ENCODE results near the gene EFCAB9.
A peak's percentile ranks its signal among the peaks of the same experiment; 100 is the strongest.

The EFCAB9 gene

DNA sequence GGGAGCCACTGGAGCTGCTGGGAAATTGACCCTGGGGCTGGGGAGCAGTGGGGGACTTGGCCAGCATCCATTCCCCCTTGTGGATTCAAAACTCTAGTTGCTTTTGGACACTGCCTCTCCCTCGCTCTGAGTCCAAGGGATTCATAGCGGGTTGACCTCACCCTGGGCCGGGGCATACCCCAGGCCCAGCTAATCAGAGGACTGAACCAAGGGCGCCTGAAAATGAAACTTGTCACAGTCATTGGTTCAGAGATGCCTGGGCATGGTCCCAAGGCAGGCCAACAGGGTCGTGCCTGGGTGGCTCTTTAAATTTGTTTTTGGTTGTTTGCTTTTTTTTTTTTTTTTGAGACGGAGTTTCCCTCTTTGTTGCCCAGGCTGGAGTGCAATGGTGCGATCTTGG, 28.5 kb upstream of the EFCAB9 start:
- no peak for DNase-seq

DNA sequence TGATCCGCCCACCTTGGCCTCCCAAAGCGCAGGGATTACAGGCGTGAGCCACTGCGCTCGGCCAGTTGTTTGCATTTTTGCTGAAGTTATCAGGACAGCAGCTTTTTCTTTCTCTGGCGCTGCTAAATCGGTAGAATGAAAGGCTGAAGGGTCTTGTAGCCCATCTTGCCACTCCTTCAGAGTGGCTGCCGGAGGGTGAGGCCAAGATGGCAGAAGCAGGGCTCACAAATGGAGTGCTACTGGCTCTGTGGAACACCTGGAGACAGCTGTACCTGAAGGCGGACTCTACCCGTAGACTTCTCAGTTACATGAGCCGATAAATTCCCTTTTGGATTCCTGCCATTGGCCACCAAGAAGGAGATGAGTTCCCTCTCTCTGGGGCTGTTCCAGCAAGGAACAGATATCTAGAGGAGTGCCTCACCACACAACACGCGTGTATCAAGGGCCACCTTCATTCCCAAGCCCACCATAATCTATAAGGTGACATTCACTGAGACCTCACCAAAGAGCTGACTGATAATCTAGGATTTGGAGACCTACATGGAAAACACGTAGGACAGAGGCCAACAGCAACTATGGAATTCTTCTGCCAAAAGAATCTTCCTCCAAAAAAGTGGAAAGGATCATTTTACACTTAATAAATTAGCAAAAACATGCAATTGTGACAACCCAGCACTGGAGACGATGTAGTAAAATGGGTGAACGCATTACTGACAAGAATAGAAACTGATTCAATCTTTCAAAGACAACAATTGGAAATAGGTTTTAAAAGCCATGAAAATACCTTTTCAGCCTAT, 27.7 kb upstream of the EFCAB9 start:
- no peak for DNase-seq

DNA sequence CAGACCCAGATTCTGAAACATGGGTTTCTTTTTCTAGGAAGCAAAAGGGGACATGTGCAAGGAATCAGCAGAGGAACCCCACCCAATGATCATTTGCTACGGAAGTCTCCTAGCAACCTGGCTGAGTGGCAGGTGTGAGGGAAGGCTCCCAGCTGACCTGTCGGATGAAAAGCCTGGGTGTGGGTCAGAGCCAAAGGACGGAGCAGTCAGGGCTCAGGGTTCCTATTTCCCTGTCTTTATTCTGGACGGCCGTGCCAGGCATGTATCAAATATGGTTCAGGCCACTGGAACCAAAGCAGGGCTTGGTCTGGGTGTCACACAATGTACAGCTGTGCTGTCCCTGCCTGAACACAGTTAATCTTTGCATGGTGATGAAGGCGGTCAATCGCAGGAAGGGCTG, 26.1 kb upstream of the EFCAB9 start:
- DNase-seq: no peak

DNA sequence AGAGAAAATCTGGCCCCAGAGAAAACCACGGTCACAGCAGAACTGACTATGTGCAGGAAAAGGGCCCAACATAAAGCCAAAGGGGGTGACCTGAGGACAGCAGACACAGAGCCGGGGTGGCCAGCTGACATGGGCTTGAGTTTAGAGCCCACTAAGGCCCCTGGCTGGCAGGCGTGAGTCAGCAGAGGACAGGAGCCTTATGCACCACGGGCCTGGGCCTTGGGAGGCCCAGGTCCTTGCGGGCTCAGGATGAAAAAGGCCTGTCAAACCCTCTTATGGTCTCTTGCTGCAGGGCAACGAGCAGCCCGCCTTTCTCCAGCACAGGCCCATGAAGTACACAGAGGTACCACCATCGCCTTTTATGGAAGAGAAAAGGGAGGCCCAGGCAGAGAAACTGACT, 25.7 kb upstream of the EFCAB9 start:
- no peak for DNase-seq

DNA sequence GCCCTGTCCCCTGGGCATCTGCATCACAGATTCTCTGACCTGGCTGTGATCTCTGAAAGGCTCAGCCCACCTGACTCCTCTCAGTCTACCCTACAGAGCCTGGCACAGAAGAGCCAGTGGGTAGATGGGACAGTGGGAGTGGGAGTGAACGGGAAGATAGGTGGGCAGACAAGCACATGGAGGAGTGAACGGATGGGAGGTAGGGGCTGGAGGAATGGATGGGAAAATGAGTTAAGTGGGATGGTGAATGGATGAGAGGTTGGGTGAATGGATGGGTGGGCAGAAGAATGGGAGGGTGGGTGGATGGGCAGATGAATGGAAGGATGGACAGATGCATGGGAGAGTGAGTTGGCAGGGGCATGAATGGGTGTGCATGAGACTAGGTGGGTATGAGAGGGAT, 24.8 kb upstream of the EFCAB9 start:
- DNase-seq: no peak

DNA sequence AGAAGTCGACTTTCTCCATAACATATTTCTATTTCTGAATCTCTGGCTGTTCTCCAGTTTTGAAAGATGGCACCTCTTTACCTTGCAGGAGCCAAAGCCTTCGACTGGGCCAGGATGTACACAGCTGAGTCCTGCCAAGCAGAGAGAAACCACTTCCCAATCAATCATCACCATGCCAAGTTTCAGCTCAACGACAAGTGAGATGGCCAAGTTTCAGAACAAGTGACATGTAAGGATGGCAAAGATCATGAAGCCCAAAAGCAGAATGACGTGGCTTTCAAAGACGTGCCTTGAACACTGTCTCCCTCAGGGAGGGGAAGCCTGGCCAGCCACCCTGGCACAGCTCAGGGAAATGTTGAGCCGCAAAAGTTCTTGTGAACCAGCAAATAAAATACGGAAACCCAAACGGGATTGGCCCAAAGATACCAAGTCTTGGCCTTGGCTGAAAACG, 23.7 kb upstream of the EFCAB9 start:
- DNase-seq: no peak

DNA sequence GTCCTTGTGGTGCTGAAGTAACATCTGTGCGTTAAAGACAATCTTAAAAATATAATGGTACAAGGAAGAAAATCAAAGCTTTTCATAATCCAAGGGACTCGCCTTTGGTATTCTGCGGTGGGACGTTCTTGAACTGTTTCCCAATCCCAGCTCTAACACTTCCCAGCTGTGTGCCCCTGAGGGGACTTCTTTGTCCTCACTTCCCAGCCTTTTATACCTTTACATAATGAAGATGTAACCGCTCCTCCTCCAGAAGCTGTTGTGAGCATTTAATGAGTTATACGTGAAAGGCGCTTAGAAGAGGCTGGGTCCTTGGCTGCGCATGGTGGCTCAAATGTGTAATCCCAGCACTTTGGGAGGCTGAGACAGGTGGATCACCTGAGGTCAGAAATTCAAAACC, 22.9 kb upstream of the EFCAB9 start:
- no peak for DNase-seq

DNA sequence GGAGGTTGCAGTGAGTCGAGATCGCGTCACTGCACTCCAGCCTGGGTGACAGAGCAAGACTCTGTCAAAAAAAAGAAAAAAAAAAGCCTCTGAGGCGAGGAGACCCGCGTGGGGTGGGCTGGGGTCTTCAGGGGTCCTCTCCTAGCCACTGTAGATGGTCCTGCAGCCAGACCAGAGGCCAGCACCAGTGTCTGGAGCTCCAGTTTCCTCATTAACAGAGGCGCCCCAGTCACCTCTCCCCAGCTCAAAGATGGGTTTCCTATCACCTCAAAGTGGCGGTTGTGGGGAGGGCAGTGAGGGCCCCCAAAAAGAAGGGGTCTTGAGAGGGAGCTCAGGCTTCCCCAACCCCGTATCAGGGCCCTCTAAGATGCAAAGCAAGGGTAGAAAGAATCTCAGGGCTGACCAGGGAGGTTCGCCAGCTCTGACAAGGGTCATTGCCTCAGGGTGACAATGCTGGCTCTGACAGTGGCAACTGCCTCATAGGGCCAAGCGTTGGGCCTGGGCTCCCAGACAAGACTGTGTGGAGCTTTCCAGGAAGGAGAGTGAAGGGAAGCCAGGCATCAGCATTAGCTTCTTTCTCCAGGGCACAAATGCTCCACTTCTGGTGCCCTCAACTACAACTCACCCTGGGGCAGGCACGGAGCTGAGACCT, 20.9 kb upstream of the EFCAB9 start:
- peak in 40 of 56 donors; percentile 11 to 83 (median 53) for DNase-seq

DNA sequence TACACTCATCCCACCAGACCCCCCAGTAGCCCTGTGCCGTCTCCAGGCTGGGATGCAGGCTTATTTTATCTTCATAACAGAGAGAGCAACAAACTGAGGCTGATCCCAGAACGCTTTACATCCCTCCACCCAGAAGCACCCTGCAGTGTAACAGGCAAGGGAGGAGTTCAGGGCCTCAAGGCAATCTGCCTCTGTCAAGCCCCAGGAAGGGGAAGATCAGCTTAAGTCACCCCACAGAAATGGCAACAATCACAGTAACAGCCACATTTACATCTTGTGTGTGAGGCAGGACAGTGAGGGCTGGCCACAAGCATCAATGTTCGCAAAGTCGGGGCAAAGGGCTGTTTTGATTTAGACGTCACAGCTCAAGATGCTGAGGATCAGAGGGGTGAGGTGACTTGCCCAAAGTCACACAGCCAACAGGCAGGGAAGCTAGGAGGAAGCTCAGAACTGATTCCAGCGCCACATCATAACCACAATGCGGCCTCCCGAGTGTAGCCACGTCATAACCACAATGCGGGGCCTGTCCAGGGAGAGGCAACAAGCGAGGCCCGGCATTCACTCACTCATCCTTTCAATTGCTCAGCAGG, 20.3 kb upstream of the EFCAB9 start:
- DNase-seq: no peak

DNA sequence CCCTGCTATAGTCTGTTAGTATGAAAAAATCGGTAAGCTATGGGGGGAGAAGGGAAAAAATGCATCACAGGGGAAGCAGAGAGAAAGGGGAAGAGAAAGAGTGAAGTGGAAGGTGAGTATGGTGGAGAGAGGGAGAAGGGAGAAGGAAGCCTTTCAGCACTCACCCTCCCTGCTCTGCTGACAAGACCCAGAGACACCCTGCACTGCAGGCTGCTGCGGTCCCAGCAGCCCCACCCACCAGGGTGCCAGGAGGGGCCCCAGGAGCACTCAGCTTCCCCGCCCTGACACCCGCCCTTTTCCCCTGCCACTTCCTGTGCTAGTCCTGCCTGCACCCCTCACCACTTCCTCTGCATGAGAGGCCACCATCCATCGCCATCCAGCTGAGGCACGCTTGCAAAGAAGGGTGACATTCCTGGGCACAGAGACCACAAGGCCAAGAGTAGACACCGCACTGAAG, 18.7 kb upstream of the EFCAB9 start:
- DNase-seq: peak in 8 of 56 donors; percentile 9 to 45 (median 24)

DNA sequence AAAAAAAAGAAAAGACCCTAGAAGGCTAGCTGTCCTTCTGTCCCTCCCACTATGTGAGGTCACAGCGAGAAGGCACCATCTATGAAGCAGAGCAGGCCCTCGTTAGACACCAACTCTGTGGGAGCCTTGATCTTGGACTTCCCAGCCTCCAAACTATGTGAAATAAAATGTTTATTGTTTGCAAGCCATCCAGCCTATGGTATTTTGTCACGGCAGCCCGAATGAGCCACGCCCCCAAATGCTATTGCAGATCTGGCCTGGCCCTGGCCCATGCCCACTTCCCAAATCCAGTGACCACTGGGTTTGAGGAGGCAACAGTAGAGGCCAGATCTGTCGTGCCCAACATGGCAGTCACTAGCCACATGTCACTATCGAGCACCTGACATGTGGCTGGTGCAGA, 16.8 kb upstream of the EFCAB9 start:
- DNase-seq: no peak

DNA sequence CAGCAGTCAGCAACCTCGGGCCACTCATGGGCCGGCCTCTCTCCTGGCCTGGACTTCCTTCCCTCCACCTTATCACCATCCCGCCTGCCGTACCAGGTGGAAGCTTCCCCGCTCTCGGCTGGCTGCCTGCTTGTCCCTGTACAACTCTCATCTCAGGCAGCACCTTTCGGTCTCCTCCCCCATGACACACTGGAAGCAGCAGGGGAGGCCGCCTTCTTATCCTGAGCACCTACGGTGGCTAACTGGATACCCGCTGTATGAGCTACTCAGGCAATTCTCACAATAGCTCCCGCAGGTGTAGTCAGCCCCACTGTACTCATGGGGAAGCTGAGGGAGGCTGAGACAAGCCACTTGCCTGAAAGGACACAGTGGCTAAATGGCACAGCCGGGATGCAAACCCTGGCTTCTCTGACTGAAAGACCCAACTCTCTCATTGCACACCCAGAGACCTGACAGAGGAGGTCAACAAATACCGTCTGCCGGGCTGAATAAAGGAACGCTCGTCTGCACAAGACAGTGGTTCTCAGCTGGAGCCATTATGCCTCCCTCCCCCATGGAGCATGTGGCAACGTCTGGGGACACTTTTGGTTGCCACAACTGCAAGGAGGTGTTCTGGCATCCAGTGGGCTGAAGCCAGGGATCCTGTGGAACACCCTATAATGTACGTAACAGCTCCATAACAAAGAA, 15.5 kb upstream of the EFCAB9 start:
- no peak for DNase-seq

DNA sequence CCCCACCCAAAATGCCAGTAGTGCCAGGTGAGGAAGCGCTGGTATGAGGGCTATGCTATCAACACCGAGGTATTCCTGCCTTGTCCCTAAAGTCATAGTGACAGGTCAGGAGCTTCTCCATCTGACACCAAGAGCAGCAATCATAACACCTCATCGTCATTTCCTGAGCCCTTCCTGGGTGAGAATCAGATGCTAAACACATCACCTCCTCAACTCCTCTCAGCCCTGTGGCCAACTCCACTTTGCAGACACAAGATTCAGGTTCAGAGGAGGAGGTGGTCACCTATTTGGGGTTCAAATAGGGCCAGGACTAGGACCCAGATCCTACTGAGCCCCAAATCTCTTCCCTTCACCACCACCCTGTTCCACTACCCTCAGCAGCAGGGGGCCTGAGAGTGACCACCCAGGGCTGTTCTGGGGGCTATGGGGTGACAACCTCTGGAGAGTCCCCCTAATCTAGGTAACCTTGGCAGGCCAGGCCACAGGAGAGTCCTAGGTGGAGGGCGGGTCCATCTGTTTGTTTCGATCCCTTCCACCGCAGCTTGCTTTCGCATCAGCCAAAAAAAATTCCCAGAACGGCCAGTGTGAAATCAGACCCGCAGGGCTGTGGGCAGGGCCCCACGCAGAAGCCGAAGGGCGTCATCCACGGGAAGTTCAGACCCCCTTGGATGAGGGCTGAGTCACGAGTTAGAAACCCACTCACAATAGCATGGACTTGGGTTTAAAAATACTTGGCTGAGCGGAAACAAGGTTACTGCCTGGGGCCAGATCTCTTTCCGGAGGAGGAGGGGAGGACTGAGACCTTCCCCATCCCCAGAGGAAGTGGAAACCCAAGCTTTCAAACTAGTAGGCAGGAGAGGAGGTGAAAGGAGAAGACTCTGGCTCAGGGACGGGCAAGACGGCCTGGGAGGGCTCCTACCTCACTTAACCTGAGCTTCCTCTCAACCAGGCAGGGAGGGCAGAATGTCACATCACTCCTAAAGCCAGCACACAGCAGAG, 14.7 kb upstream of the EFCAB9 start:
- DNase-seq: peak in 3 of 56 donors; percentile 9 to 20 (median 19)

DNA sequence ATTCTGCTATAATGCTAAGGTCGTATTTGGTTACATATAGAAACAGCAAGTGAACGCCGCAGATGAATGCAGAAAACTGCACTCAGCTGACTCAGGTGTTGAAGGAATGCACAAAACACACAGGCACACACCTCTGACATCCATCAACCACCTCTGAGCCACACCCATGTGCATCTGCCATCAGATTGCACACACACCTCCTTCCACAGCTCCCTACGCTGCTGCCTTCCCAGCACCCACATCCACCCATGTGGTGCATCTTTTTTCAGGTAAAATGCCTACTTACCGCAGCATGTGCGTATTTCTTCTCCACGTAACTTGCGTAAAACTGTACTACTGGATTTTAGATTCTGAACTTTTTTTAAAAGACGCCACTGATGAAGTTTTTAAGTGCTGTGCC, 13.0 kb upstream of the EFCAB9 start:
- no peak for DNase-seq

DNA sequence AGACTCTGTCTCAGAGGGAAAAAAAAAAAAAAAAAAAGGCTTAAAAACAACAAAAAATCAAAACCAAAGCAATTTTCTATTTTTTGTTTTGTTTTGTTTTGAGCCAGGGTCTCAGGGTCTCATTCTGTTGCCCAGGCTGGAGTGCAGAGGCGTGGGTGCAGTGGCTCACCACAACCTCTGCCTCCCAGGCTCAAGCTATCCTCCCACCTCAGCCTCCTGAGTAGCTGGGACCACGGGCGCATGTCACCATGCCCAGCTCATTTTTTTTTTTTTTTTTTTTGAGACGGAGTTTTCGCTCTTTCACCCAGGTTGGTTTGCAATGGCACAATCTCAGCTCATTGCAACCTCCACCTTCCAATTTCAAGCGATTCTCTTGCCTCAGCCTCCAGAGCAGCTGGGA, 11.7 kb upstream of the EFCAB9 start:
- DNase-seq: no peak

DNA sequence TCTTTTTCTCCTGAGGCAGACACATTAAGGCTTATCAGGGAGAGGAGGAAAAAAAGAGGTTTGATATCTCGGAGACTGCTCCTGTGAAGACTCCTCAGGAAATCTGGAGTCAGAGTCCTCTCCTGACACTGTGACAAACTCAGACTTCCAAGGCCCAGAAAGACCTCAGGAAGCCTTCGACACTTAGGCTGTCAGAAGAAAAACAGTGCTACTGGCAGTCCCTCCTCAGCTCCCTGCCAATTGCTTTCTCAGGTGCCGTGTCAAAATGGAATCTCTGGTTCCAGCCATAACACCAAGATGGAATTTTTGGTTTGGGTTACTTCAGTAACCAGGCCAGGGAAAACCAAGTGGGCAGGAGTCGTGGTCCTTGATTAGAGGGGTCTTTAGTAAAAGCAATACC, 10.1 kb upstream of the EFCAB9 start:
- DNase-seq: no peak

DNA sequence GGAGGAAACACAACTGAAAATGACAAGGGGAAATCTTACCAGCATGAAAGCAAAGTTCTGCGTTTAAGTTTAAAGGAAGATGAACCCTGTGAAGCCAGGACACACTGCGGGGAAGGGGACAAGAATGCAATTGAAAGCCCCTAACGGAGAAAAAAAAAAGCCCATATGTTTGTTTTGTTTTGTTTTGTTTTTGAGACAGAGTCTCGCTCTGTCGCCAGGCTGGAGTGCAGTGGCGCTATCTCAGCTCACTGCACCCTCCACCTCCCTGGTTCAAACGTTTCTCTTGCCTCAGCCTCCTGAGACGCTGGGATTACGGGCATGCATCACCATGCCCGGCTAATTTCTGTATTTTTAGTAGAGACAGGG, 8.9 kb upstream of the EFCAB9 start:
- no peak for DNase-seq

DNA sequence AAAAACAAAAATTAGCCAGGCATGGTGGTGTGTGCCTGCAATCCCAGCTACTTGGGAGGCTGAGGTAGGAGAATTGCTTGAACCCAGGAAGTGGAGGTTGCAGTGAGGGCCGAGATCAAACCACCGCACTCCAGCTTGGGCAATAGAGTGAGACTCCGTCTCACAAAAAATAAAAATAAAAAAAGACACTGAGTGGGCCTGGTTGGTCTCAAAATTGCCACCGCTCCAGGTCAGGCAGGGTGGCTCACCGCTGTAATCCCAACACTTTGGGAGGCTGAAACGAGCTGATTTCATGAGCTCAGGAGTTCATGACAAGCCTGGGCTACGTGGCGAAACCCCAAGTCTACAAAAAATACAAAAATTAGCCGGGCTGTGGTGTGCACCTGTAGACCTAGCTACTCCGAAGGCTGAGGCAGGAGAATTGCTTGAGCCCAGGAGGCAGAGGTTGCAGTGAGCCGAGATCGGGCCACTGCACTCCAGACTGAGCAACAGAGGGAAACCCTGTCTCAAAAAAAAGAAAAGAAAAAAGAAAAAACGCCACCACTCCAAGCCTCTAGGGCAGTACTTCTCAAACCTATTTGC, 7.8 kb upstream of the EFCAB9 start:
- no peak for DNase-seq

DNA sequence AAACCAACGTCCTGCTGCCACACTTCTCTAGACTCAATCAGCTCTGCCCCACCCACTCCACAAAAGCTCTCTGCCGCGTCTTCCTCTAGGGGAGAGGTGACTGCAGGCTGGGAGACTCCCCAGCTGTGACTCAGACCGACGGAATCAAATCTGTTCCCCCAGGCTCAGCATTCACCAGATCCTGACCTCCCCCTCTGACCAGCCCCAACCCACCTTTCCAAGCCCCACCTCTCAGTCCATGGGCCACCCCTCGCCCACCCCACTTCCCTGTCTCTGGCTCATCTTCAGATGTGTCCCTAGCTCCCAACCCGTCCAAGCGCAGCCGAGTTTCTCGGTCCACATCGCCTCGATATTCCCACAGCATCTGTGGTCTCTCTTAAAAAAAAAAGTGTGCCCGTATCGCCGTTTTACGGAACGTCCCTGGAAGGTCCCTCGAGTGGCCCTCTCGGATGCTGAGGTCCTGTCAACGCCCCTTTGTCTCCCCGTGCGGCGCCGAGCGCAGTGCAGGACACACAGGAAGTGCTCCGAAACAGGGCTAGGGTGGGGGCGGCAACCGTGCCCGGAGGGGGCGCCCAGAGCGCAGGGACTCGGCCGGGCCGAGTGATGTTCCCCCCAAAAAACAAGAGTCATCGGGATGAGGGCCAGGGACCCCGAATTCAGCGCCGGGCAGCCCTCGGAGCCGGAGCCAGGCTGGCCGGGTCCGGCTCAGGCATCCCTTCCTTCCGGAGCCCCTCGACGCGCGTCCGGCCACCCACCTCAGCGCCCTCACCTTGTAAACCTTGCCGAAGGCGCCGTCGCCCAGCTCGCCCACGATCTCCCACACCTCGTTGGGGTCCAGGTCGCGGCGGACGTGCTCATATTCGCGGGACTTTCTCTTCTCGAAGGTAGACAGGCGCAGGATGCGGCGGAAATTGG, 6.6 kb upstream of the EFCAB9 start:
- peak in 6 of 56 donors; percentile 13 to 53 (median 33) for DNase-seq
